Measurements from ENCODE around the gene SUPT5H.
A peak's percentile ranks its signal among the peaks of the same experiment; 100 is the strongest.

The SUPT5H gene

DNA sequence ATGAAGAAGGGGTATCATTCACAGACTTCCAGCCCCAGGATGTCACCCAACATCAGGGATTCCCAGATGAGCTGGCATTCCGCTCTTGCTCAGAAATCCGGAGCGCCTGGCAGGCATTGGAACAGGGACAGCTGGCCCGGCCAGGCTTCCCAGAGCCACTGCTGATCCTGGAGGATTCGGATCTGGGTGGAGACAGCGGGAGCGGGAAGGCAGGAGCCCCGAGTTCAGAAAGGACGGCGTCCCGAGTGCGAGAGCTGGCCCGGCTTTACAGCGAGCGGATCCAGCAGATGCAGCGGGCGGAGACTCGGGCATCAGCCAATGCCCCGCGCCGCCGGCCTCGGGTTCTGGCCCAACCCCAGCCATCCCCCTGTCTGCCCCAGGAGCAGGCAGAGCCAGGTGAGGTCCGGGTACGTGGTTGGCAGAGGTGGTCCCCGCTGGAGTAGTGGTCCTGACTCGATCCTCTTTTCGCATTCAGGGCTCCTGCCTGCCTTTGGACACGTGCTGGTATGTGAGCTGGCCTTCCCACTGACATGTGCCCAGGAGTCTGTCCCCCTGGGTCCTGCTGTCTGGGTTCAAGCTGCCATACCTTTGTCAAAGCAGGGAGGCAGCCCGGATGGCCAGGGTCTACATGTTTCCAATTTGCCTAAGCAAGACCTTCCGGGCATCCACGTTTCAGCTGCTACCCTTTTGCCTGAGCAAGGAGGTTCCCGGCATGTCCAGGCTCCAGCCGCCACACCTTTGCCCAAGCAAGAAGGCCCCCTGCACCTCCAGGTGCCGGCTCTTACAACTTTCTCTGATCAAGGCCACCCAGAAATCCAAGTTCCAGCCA lies 21.9 kb upstream of the SUPT5H start:
- TF ChIP-seq, protein P1, sequence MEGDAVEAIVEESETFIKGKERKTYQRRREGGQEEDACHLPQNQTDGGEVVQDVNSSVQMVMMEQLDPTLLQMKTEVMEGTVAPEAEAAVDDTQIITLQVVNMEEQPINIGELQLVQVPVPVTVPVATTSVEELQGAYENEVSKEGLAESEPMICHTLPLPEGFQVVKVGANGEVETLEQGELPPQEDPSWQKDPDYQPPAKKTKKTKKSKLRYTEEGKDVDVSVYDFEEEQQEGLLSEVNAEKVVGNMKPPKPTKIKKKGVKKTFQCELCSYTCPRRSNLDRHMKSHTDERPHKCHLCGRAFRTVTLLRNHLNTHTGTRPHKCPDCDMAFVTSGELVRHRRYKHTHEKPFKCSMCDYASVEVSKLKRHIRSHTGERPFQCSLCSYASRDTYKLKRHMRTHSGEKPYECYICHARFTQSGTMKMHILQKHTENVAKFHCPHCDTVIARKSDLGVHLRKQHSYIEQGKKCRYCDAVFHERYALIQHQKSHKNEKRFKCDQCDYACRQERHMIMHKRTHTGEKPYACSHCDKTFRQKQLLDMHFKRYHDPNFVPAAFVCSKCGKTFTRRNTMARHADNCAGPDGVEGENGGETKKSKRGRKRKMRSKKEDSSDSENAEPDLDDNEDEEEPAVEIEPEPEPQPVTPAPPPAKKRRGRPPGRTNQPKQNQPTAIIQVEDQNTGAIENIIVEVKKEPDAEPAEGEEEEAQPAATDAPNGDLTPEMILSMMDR (IDR thresholded peaks at IDR 0.05) = no peak
- Mint-ChIP-seq H3K4me1 (peaks cover 5% of the 10 kb centered on the region), H3K4me3 (no peak overlapping the region), H3K9me3 (no peaks in the 10 kb centered on the region), H3K27ac (peak overlapping the region; percentile 86), H3K27me3 (ENCODE audit: low read depth, poor library complexity) (peaks cover 2% of the 10 kb centered on the region), H3K36me3 (ENCODE audit: low read depth) (peaks cover 46% of the 10 kb centered on the region)
- no peak for DNase-seq

DNA sequence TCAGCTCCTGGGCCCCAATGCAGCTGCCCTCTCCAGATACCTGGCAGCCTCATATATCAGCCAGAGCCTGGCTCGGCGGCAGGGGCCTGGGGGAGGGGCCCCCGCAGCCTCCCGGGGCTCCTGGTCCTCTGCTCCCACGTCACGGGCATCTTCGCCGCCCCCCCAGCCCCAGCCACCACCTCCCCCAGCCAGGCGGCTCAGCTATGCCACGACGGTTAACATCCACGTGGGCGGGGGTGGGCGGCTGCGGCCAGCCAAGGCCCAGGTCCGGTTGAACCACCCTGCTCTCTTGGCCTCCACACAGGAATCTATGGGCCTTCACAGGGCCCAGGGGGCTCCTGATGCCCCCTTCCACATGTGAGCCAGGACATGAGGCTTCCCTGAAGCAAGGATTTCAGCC lies 20.4 kb upstream of the SUPT5H start:
- H3K9me3 Mint-ChIP-seq = no peaks in the 10 kb centered on the region
- TF ChIP-seq, protein P1 (IDR thresholded peaks at IDR 0.05) = no peak
- no peak overlapping the region for H3K27ac Mint-ChIP-seq
- H3K27me3 Mint-ChIP-seq (ENCODE audit: low read depth, poor library complexity) = peaks cover 6% of the 10 kb centered on the region
- H3K4me3 Mint-ChIP-seq = no peak overlapping the region
- H3K36me3 Mint-ChIP-seq (ENCODE audit: low read depth) = peaks cover 37% of the 10 kb centered on the region
- peaks cover 13% of the 10 kb centered on the region for H3K4me1 Mint-ChIP-seq
- DNase-seq = no peak

DNA sequence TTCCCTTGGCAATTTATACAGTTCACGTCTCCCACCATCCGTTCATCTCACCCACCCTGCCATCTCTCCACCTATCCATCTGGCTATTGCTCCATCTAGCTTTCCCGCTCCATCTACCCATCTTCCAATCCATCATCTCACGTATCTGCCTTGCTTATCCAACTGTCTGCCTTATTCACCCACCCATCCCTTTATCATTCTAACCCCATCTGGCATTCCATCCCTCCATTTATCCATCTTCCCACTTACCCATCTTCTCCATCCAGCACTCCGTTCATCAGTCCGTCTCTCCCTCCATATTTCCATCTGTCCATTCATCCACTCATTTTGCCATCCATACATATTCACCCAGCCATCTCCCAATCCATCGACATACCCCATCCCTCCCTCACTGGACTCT lies 19.6 kb upstream of the SUPT5H start:
- no peak overlapping the region for H3K4me3 Mint-ChIP-seq
- DNase-seq = no peak
- H3K36me3 Mint-ChIP-seq (ENCODE audit: low read depth) = peaks cover 30% of the 10 kb centered on the region
- TF ChIP-seq, protein P1 (IDR thresholded peaks at IDR 0.05) = no peak
- H3K4me1 Mint-ChIP-seq = peaks cover 19% of the 10 kb centered on the region
- no peaks in the 10 kb centered on the region for H3K9me3 Mint-ChIP-seq
- peak overlapping the region; percentile 43 for H3K27ac Mint-ChIP-seq
- H3K27me3 Mint-ChIP-seq (ENCODE audit: low read depth, poor library complexity) = peaks cover 6% of the 10 kb centered on the region

DNA sequence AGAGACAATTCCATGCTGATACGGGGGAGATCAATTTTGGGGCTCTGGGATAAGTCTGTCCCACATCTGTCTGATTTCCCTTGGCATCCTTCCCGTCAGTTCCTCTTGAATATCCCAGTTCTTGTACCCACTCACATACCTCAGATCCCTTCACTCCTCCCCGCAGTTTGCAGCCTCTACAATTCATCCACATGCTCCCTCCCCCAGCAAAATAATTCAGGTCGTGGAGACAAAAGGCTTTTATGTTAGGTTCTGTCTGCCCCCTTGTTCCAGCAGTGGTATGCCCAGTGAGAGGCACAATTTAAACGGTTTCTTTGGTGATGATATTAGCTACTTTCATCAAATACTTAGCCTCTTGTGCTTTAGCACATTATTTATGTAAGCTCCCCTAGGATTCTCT lies 19.2 kb upstream of the SUPT5H start:
- Mint-ChIP-seq H3K4me1 (peaks cover 23% of the 10 kb centered on the region), H3K36me3 (ENCODE audit: low read depth) (peaks cover 28% of the 10 kb centered on the region), H3K4me3 (no peak overlapping the region), H3K27me3 (ENCODE audit: low read depth, poor library complexity) (peaks cover 6% of the 10 kb centered on the region), H3K27ac (no peak overlapping the region), H3K9me3 (no peaks in the 10 kb centered on the region)
- no peak for DNase-seq
- TF ChIP-seq, protein P1 (IDR thresholded peaks at IDR 0.05) = no peak

- Mint-ChIP-seq H3K4me3 (no peak overlapping the region), H3K9me3 (no peaks in the 10 kb centered on the region), H3K27ac (no peak overlapping the region), H3K36me3 (ENCODE audit: low read depth) (peaks cover 31% of the 10 kb centered on the region), H3K27me3 (ENCODE audit: low read depth, poor library complexity) (peaks cover 6% of the 10 kb centered on the region), H3K4me1 (peaks cover 23% of the 10 kb centered on the region)
- TF ChIP-seq, protein P1 (IDR thresholded peaks at IDR 0.05) = no peak
- DNase-seq = no peak
Observed at GRCh38 chr19:39427707-39428106, 17.7 kb upstream of the SUPT5H start.

All from nephron progenitor cell (in vitro differentiated cells).